Neural progenitor cell (in vitro differentiated cells): Measurements from ENCODE around the gene WBP2.

Experiments used
- CTCF ChIP-seq: fragments of 200-600 bp; sonication (generic); IDR thresholded peaks from 2 replicates; pipeline ENCODE4 v1.5.1; 2017; ENCODE audit warnings: antibody characterized with exemption, mild to moderate bottlenecking
- EZH2phosphoT487 ChIP-seq: fragments of 200-600 bp; sonication (generic); IDR thresholded peaks from 2 replicates; pipeline ENCODE4 v1.6.1; 2017; ENCODE audit warnings: antibody characterized with exemption

GRCh38 chr17:75803883-75804282 lies 51.3 kb downstream of the WBP2 start:
- TF ChIP-seq CTCF (no peak), EZH2phosphoT487 (no peak)
